H1 (cell line): ENCODE results near the gene ASB3. TPM values are rescaled to one million over a fixed set of nuclear protein-coding genes. Genes with fewer than 3 reads are reported as not detected.

Experiments
- CTCF ChIA-PET: fragments of 300-600 bp; sonication (Branson Sonifier 250); formaldehyde crosslinking; loops from one replicate; lab custom pipeline; 2021; ENCODE audit not compliant: partially characterized antibody; lab: Charles Lee
- POLR2A ChIA-PET: fragments of 300-600 bp; sonication (Branson Sonifier 250); formaldehyde crosslinking; loops from one replicate; lab custom pipeline; 2021; ENCODE audit warnings: inconsistent platforms; ENCODE audit not compliant: partially characterized antibody; lab: Charles Lee
- DNase-seq, 2 experiments: peaks; one replicate each; pipeline versions ENCODE4 v3.0.0 to v3.0.0-alpha.2; 2010 to 2022; ENCODE audit warnings: low spot score in 2 of 2, low read depth in 1 of 2, mixed read lengths in 1 of 2
- FAIRE-seq: peaks from 2 replicates; lab custom pipeline; 2011; peaks lifted over from hg19 to GRCh38; lab: Jason Lieb, UNC
- H2AFZ ChIP-seq: 2 replicates; pipeline ENCODE4 v1.8.1; 2012; ENCODE audit warnings: low read length, inconsistent platforms
- H2AK5ac ChIP-seq: 2 replicates; pipeline ENCODE4 v1.6.1; 2013; ENCODE audit warnings: low read depth, low read length
- H2BK120ac ChIP-seq: replicated peaks from 2 replicates; pipeline ENCODE3; 2013; ENCODE audit warnings: low read depth, low read length, inconsistent platforms
- H2BK12ac ChIP-seq: 2 replicates; pipeline ENCODE4 v1.6.1; 2013; ENCODE audit warnings: low read depth, low read length
- H2BK15ac ChIP-seq: 2 replicates; pipeline ENCODE4 v1.6.1; 2013; ENCODE audit warnings: low read length
- H2BK20ac ChIP-seq: 2 replicates; pipeline ENCODE4 v1.6.1; 2013; ENCODE audit warnings: low read length
- H2BK5ac ChIP-seq: 2 replicates; pipeline ENCODE4 v1.6.1; 2013; ENCODE audit warnings: low read depth, low read length
- H3K14ac ChIP-seq: 2 replicates; pipeline ENCODE4 v1.6.1; 2013; ENCODE audit warnings: inconsistent platforms; ENCODE audit not compliant: insufficient read length
- H3K18ac ChIP-seq: 2 replicates; pipeline ENCODE4 v1.6.1; 2013; ENCODE audit warnings: low read length; ENCODE audit errors: extremely low read depth
- H3K23ac ChIP-seq: 2 replicates; pipeline ENCODE4 v1.6.1; 2013; ENCODE audit warnings: inconsistent platforms; ENCODE audit not compliant: insufficient read length
- H3K23me2 ChIP-seq: 2 replicates; pipeline ENCODE4 v1.6.1; 2013; ENCODE audit warnings: low read depth, low read length
- H3K27ac ChIP-seq: 2 replicates; pipeline ENCODE4 v1.6.1; 2011; ENCODE audit warnings: low read depth, low read length, inconsistent platforms
- H3K27me3 ChIP-seq, 4 experiments: replicated peaks in 1 of 4; 1 replicate in 1 of 4; 2 replicates in 3 of 4; pipeline versions ENCODE4 v1.6.1 to v1.8.1; 2011 to 2013; ENCODE audit warnings: low read length in 3 of 4, mild to moderate bottlenecking in 3 of 4, inconsistent platforms in 2 of 4, mixed read lengths in 2 of 4, moderate library complexity in 1 of 4; ENCODE audit not compliant: control insufficient read depth in 3 of 4, insufficient read depth in 3 of 4; ENCODE audit errors: extremely low read depth in 1 of 4
- H3K36me3 ChIP-seq, 4 experiments: 2 replicates each; pipeline versions ENCODE4 v1.6.1 to v1.8.1; 2011 to 2013; ENCODE audit warnings: mild to moderate bottlenecking in 4 of 4, low read length in 3 of 4, moderate library complexity in 2 of 4, control low read depth in 1 of 4, inconsistent platforms in 1 of 4; ENCODE audit not compliant: insufficient read depth in 4 of 4, control insufficient read depth in 2 of 4
- H3K4ac ChIP-seq: replicated peaks from 2 replicates; pipeline ENCODE3; 2013; ENCODE audit warnings: low read length, low read depth, mixed read lengths, inconsistent platforms; ENCODE audit not compliant: insufficient read length
- H3K4me1 ChIP-seq, 4 experiments: replicated peaks in 1 of 4; 1 replicate in 1 of 4; 2 replicates in 3 of 4; pipeline versions ENCODE4 v1.6.1 to v1.8.1; 2011 to 2013; ENCODE audit warnings: low read length in 3 of 4, inconsistent platforms in 2 of 4, mixed read lengths in 1 of 4; ENCODE audit not compliant: insufficient read depth in 4 of 4, control insufficient read depth in 3 of 4
- H3K4me2 ChIP-seq, 2 experiments: 2 replicates each; pipeline versions ENCODE4 v1.6.1 to v1.8.1; 2011 to 2013; ENCODE audit warnings: low read depth in 2 of 2, low read length in 2 of 2, control low read depth in 1 of 2, inconsistent platforms in 1 of 2, mild to moderate bottlenecking in 1 of 2; ENCODE audit not compliant: insufficient read depth in 1 of 2
- H3K4me3 ChIP-seq, 4 experiments: fragments of 200-600, 300-600 bp in 1 of 4; sonication (generic), shearing (Covaris generic), sonication (Bioruptor Twin) in 1 of 4; 2 replicates each; pipeline versions ENCODE4 v1.5.1 to v1.8.1; 2011 to 2016; ENCODE audit warnings: low read length in 4 of 4, low read depth in 3 of 4, control low read depth in 2 of 4, inconsistent platforms in 2 of 4, mild to moderate bottlenecking in 2 of 4, mixed read lengths in 1 of 4, moderate library complexity in 1 of 4; ENCODE audit not compliant: insufficient read depth in 2 of 4; ENCODE audit errors: extremely low read depth in 1 of 4
- H3K56ac ChIP-seq: replicated peaks from 2 replicates; pipeline ENCODE3; 2013; ENCODE audit warnings: low read depth, mild to moderate bottlenecking, mixed read lengths, low read length, inconsistent platforms; ENCODE audit not compliant: insufficient read length
- H3K79me1 ChIP-seq: 2 replicates; pipeline ENCODE4 v1.6.1; 2013; ENCODE audit warnings: low read depth, low read length, control low read depth
- H3K79me2 ChIP-seq, 2 experiments: 2 replicates each; pipeline versions ENCODE4 v1.6.1 to v1.8.1; 2012 to 2013; ENCODE audit warnings: low read length in 2 of 2, mild to moderate bottlenecking in 2 of 2, inconsistent platforms in 1 of 2; ENCODE audit not compliant: insufficient read depth in 2 of 2, control insufficient read depth in 1 of 2
- H3K9ac ChIP-seq, 4 experiments: replicated peaks in 1 of 4; 1 replicate in 1 of 4; 2 replicates in 3 of 4; pipeline versions ENCODE4 v1.6.1 to v1.8.1; 2011 to 2013; ENCODE audit warnings: low read depth in 3 of 4, low read length in 3 of 4, control low read depth in 2 of 4, mild to moderate bottlenecking in 2 of 4, moderate library complexity in 2 of 4, inconsistent platforms in 1 of 4; ENCODE audit errors: extremely low read depth in 1 of 4
- H3K9me3 ChIP-seq, 2 experiments: 2 replicates each; pipeline versions ENCODE4 v1.6.1 to v1.8.1; 2012 to 2013; ENCODE audit warnings: mild to moderate bottlenecking in 2 of 2, moderate library complexity in 2 of 2, control low read depth in 1 of 2, inconsistent platforms in 1 of 2, low read depth in 1 of 2, low read length in 1 of 2, mixed read lengths in 1 of 2; ENCODE audit not compliant: insufficient read depth in 2 of 2
- H4K20me1 ChIP-seq, 2 experiments: replicated peaks in 1 of 2; 2 replicates each; pipeline versions ENCODE3 to v1.8.1; 2011 to 2013; ENCODE audit warnings: inconsistent platforms in 2 of 2, low read length in 2 of 2, mild to moderate bottlenecking in 1 of 2; ENCODE audit not compliant: insufficient read depth in 2 of 2, control insufficient read depth in 1 of 2
- H4K5ac ChIP-seq: 2 replicates; pipeline ENCODE4 v1.6.1; 2013; ENCODE audit warnings: low read length, low read depth, mixed read lengths, inconsistent platforms; ENCODE audit not compliant: insufficient read length
- H4K8ac ChIP-seq: 2 replicates; pipeline ENCODE4 v1.8.0; 2013; ENCODE audit warnings: mild to moderate bottlenecking, moderate library complexity, low read length, inconsistent platforms; ENCODE audit not compliant: insufficient read depth; ENCODE audit errors: extremely low read depth
- H4K91ac ChIP-seq: replicated peaks from 2 replicates; pipeline ENCODE3; 2013; ENCODE audit warnings: low read length, mixed read lengths, inconsistent platforms; ENCODE audit not compliant: insufficient read length
- POU5F1 ChIP-seq: IDR thresholded peaks from 2 replicates; pipeline ENCODE4 v1.6.1; 2011; ENCODE audit warnings: low read depth, mild to moderate bottlenecking, low read length, moderate library complexity
- SIRT6 ChIP-seq: IDR thresholded peaks from one replicate; pipeline ENCODE4 v1.7.1; 2012; ENCODE audit warnings: low read length, inconsistent platforms
- TBP ChIP-seq: IDR thresholded peaks from 2 replicates; pipeline ENCODE4 v1.6.1; 2011; ENCODE audit warnings: low read depth, low read length, improper control_type of control experiment
- WGBS, 2 experiments: shearing (Covaris generic) in 1 of 2; methylation state at CpG; one replicate each; pipeline versions ENCODE4 v1.1.6 to v1.1.7; 2013 to 2015; ENCODE audit warnings: low lambda C conversion rate in 2 of 2, mixed read lengths in 2 of 2, inconsistent platforms in 1 of 2, low coverage in 1 of 2, missing lambda C conversion rate in 1 of 2; ENCODE audit not compliant: insufficient replicate concordance in 2 of 2, insufficient coverage in 1 of 2, insufficient read length in 1 of 2; ENCODE audit errors: extremely low coverage in 1 of 2, missing lambda C conversion rate in 1 of 2; 5-methylcytosine and 5-hydroxymethylcytosine counted together
- polyA plus RNA-seq, 7 experiments: library from polyadenylated mRNA; depleted of rRNA in 3 of 7; stranded (reverse) in 5 of 7; unstranded in 2 of 7; fragments of >200 nt in 5 of 7; fragments of 200-250 nt in 2 of 7; gene quantifications; 1 replicate in 5 of 7; 2 replicates in 1 of 7; 4 replicates in 1 of 7; pipeline versions ENCODE4 v1.2.1 to v1.2.3, GENCODE V29; 2011 to 2013; ENCODE audit warnings: missing spikeins in 2 of 7, mixed read lengths in 2 of 7
- total RNA-seq: library from RNA; stranded (reverse); fragmentation: NEBNext Ultra II Directional; extraction: Animal tissue kit (Norgen Biotek cat#: 25700); gene quantifications from 2 replicates; pipeline ENCODE4 v1.2.1, GENCODE V29; 2021

The ASB3 gene
- total and polyA plus RNA-seq, 2 of the 8 experiments (the other 6 are each of a cell fraction or from before 2014, with no cell fraction given) = 22.6 to 25.4 TPM

- Histone ChIP-seq H3K4me2 (no peak overlapping the region), H4K8ac (no peak overlapping the region), H3K23me2 (no peaks in the 10 kb centered on the region), H2AK5ac (no peak overlapping the region), H3K9ac (no peak overlapping the region), H4K5ac (no peak overlapping the region), H3K14ac (no peak overlapping the region), H3K4me1 (peaks cover 0 to 1% (median under 1%) of the 10 kb centered on the region in 4 experiments; a peak in 2 of 7 replicates), H3K4me3 (no peak overlapping the region), H3K79me1 (no peaks in the 10 kb centered on the region), H3K36me3 (peaks cover 0 to 5% (median under 1%) of the 10 kb centered on the region in 4 experiments; a peak in 3 of 8 replicates), H3K23ac (no peak overlapping the region), H3K18ac (no peak overlapping the region), H2BK120ac (no peak overlapping the region), H3K56ac (no peak overlapping the region), H3K79me2 (no peaks in the 10 kb centered on the region), H2BK12ac (no peak overlapping the region), H3K4ac (no peak overlapping the region), H2BK20ac (no peak overlapping the region), H2BK15ac (no peak overlapping the region), H3K9me3 (no peaks in the 10 kb centered on the region), H3K27ac (no peak overlapping the region), H3K27me3 (no peaks in the 10 kb centered on the region), H2BK5ac (no peak overlapping the region), H2AFZ (no peak overlapping the region), H4K91ac (no peak overlapping the region), H4K20me1 (no peaks in the 10 kb centered on the region)
- WGBS, 2 experiments = 95% methylated on average over 4 of the region's 4 CpGs; no CpG with 5 or more reads in 1 of the 2 experiments
- no peak for DNase-seq
- ChIA-PET POLR2A (interaction anchor here (1.2 to 1.4 kb wide), 2 partner anchors 41 to 70 kb away, joined by 3 read pairs; no protein-coding TSS in a partner anchor), CTCF (no interaction called here)
- no peak for TF ChIP-seq SIRT6
- no peak for TF ChIP-seq POU5F1
- TF ChIP-seq TBP = no peak
- FAIRE-seq = no peak
These were observed 34.0 kb upstream of the ASB3 start for GRCh38 chr2:53820711-53821110.
